Cardiac septum (tissue), 1 donor: ENCODE measurements around the gene SULT1A1. TPM values are rescaled to one million over a fixed set of nuclear protein-coding genes. Genes with fewer than 3 reads are reported as not detected.
"Not testable (repeated sequence)": the region's sequence is repeated elsewhere in the genome, so short reads cannot be mapped to it uniquely, and the experiment has no call there.

ENCODE experiments used
- DNase-seq: peaks from one replicate; pipeline ENCODE4 v3.0.0-alpha.2; 2020; ENCODE audit warnings: low spot score
- intact Hi-C: fragments of 100-400 bp; cut with DNase I; formaldehyde crosslinking; loops from one replicate; pipeline ENCODE4 v1.14.0; 2022
- total RNA-seq: library from RNA; stranded (reverse); fragmentation: NEBNext Ultra II Directional; extraction: Animal tissue kit (Norgen Biotek cat#: 25700); gene quantifications from one replicate; pipeline ENCODE4 v1.2.1, GENCODE V29; 2021
- donor health status: DM: no; HTN: no; CAD: no.

SULT1A1 gene
- total RNA-seq, 1 donor from 2014 or later = 23.2 TPM

GRCh38 chr16:28612359-28613280 is 2.8 kb upstream of the SULT1A1 start:
- DNase-seq = not testable (repeated sequence)
- intact Hi-C loops = loop anchor here (10.0 kb wide), 1 partner anchor 58 kb away; the partner anchor contains the start of gene SGF29

- intact Hi-C loops = loop anchor here (10.0 kb wide), 1 partner anchor 56 kb away; the partner anchor contains the start of gene SGF29
- no peak for DNase-seq
Measured at GRCh38 chr16:28610595-28611191, 849 bp upstream of the SULT1A1 start.

- intact Hi-C loops, DNase-seq: not testable (repeated sequence)
Measured at GRCh38 chr16:28608867-28609596, 812 bp downstream of the SULT1A1 start.

GRCh38 chr16:28608496-28608808 is 1.4 kb downstream of the SULT1A1 start:
- intact Hi-C loops, DNase-seq: not testable (repeated sequence)

- DNase-seq, intact Hi-C loops: not testable (repeated sequence)
Measured at GRCh38 chr16:28607681-28608495, 2.0 kb downstream of the SULT1A1 start.

GRCh38 chr16:28607116-28607623 is 2.7 kb downstream of the SULT1A1 start:
- intact Hi-C loops = no loop called here
- no peak for DNase-seq

GRCh38 chr16:28606291-28607115 is 3.3 kb downstream of the SULT1A1 start:
- no peak for DNase-seq
- intact Hi-C loops = no loop called here

- DNase-seq = no peak
- intact Hi-C loops = no loop called here
Measured at GRCh38 chr16:28604186-28604565, 5.7 kb downstream of the SULT1A1 start.

- intact Hi-C loops = no loop called here
- DNase-seq = peak; percentile 73
Measured at GRCh38 chr16:28603381-28604185, 6.3 kb downstream of the SULT1A1 start.

- no peak for DNase-seq
Measured at GRCh38 chr16:28602529-28602928, 7.3 kb downstream of the SULT1A1 start.

GRCh38 chr16:28602062-28602461 is 7.8 kb downstream of the SULT1A1 start:
- intact Hi-C loops, DNase-seq: not testable (repeated sequence)

More at GRCh38 chr16:28602529-28602928, 7.3 kb downstream of the SULT1A1 start:
- intact Hi-C loops = no loop called here

GRCh38 chr16:28601589-28601988 is 8.3 kb downstream of the SULT1A1 start:
- DNase-seq, intact Hi-C loops: not testable (repeated sequence)

- intact Hi-C loops = not testable (repeated sequence)
Measured at GRCh38 chr16:28600965-28601364, 8.9 kb downstream of the SULT1A1 start.

GRCh38 chr16:28599377-28600285 is 10.2 kb downstream of the SULT1A1 start:
- intact Hi-C loops, DNase-seq: not testable (repeated sequence)

More at GRCh38 chr16:28600965-28601364, 8.9 kb downstream of the SULT1A1 start:
- not testable (repeated sequence) for DNase-seq

GRCh38 chr16:28597692-28598261 is 12.1 kb downstream of the SULT1A1 start:
- intact Hi-C loops = no loop called here
- no peak for DNase-seq
